GM21360 (cell line): ENCODE data around the gene PGD.
"Not testable (repeated sequence)": the region's sequence is repeated elsewhere in the genome, so short reads cannot be mapped to it uniquely, and the experiment has no call there.

ENCODE experiments used
- ATAC-seq: cut with Tn5 transposase; IDR thresholded peaks from one replicate; pipeline ENCODE4 v1.9.1; 2021; ENCODE audit warnings: mild to moderate bottlenecking, moderate library complexity; ENCODE audit not compliant: unreplicated experiment

Gene PGD

GRCh38 chr1:10398734-10399443 lies at the start of gene PGD:
TSS of gene PGD (plus strand) at chr1:10399064. CDS start at chr1:10399118, 54 bp downstream.
- peak; percentile 92 for ATAC-seq

GRCh38 chr1:10353282-10353681 lies 45.6 kb upstream of the PGD start:
- no peak for ATAC-seq

DNA sequence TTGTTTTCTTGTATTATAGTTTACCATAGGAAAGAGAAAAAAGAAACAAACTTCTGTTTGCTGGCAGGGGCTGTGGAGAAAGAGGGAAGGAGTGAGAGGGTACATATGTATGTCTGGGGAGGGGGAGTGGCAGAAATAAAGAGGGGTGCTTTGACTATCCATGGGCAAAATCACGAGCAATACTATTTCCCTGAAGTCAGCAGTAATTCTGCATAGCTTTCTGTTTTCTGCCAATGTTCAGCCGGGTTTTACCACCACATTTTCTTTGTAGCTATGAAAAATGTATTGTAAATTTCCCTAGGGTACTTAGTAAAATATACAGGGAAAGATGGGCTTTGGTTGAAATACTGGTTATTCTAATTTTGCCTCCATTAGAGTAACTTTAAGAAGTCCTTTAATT lies 45.2 kb upstream of the PGD start:
- ATAC-seq: no peak

DNA sequence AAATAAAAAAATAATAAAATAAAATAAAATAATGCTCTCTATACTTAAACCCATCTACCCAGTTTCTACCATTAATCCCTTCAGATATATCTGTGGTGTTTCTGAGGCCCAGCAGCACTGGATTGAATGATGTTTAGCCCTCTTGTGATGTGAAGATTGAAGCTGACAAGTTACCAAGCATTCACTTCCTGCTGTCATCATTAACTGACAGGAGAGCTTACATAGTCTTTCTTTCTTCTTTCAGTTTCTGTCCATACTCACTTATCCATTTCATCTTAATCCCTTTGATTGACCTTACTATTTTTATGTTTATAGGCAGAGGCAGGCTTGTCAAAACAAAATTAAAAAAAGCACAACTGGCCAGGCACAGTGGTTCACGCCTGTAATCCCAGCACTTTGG lies 38.8 kb upstream of the PGD start:
- ATAC-seq: no peak

DNA sequence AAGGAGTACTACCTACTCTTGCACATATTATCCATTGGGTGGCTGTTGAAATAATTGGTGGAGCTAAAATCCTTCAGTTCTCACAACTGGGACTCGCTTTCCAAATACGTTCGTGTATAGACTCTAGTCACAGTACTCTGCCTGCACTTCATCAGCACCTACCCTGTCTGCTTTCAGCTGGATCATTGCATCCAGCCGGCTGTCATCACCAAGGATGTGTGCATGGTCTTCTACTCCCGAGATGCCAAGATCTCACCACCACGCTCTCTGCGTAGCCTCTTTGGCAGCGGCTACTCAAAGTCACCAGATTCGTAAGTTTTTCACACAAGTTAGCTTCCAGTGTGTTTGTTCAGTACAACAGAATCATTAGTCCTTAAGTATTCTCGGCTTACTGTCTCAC lies 37.3 kb upstream of the PGD start:
- ATAC-seq: no peak

- no peak for ATAC-seq
Observed at GRCh38 chr1:10368194-10368593, 30.7 kb upstream of the PGD start.

DNA sequence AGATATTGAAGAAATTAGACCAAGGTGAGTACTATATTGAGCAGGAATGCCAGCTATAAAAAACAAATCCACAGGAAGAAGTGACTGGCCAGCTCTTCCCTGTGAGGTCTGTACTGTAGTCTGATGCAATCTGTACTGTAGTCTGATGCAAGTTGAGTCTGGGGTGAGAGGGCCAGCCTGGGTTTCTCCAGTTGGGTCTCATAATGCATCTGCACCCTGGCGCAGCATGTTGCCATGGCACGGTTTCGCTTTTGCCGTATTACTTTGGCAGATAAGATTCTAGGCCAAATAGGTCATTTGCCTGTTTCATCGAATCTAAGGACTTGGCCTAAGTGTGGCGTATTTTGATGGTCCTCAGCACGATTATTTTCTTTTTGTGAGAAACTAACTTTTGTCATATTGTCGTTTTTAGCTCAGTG lies 24.4 kb upstream of the PGD start:
- ATAC-seq: no peak

- not testable (repeated sequence) for ATAC-seq
Observed at GRCh38 chr1:10377365-10378029, 21.4 kb upstream of the PGD start.

DNA sequence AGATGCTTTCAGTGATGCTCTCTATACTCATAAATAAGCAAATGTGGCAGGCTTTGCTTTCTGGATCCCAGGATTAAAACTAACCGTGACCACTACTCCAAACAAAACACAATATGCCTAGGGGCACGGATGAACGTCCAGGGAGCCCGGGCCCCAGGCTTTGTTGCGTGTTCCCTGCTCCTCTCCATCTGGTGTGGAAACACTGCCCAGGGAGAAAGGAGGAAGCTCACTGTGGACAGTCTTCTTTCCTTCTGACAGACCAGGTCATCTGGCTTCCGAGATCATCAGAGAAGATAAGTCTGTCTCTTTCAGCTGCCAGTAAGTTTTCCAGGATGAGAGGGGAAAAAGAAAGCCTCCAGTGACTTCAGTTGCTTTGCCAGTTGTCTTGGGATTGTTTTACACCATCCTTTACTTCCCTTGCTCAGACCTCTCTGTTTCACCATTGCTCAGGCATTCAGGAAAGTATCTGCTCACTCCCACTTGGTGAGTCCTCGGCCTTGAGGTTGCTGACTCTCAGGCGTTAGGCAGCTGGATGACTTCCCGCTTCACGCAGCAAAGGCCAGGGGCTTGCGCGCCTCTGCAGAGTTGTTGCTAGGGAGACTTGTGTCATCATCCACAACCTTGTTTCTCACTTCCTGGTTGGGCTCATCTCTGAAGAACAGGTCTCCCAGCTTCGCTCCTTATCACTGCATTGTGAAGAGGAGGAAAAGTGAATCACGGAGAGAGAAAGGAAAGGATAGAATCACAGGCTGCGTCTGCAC lies 20.6 kb upstream of the PGD start:
- ATAC-seq: no peak

DNA sequence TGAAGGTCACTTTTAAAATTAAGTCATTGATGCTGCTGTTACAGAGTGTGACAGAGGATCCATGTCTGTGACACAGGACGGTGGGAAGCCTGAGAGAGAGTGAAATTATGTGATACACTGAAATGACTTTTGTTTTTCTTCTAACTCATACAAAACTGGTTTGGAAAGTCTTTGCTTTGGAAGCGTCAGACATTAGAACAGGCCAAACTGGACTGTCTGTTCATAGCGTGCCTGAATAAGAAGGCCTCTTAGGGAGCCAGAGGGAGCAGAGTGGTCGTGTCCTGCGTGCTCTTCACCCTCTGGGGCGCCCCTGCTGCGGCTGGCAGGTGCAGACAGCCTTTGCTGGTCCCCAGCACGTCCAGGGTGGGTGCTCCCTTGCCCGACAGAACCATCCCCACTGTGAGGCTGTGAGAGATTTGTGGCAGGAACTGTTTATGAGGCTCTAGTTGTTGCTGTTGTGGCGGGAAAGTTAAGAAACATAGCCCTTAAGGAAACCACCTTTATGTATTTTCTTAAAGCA lies 19.7 kb upstream of the PGD start:
- no peak for ATAC-seq

DNA sequence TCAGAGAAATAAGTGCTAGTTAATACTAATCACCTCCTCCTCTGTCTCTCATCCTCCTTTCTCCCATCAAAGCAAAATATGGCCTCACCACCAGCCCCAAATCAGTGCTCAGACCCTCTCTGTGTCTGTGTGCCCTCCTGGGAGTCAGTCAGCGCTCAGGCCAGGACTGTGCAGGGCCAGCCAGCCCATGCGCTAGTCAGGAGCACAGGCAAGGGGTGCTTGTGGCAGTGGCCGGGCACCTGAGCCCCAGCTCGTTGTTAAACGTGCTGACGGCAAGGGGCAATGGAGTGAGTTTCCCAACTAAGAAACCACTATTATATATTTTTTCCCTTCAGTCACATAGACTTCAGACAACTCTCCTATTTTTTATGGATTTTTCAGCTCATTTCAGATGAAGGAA lies 19.2 kb upstream of the PGD start:
- no peak for ATAC-seq

GRCh38 chr1:10380594-10381275 lies 18.1 kb upstream of the PGD start:
- ATAC-seq: no peak

DNA sequence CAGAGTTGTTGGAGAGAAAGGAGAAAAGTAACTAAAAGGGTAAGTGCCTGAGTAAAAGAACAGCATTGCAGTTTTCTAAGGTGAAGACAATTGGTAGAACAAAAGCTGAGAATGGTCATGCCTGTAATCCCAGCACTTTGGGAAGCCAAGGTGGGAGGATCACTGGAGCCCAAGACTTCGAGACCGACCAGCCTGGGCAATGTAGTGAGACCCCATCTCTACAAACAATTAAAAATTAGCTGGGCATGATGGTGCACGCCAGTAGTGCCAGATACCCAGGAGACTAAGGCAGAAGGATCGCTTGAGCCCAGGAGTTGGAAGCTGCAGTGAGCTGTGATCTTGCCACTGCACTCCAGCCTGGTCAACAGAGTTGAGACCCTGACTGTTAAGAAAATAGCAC lies 15.2 kb upstream of the PGD start:
- ATAC-seq: no peak

DNA sequence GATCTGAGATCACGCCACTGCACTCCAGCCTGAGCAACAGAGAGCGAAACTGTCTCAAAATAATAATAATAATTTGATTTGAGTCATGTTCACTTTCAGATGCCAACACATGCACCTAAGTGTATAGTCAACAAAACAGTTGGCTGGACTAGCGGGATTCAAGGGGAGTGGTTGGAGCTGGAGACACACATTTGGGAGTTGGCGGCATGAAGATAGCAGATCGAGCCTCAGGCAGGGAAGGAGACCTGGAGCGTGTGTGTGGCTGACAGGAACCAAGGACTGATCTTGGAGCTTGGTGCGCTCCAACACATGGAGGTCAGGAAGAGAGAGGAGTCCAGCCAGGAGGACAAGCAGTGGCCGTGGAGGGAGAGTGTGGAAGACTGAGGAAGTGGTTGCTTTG lies 14.6 kb upstream of the PGD start:
- no peak for ATAC-seq

- no peak for ATAC-seq
Observed at GRCh38 chr1:10386761-10387676, 11.8 kb upstream of the PGD start.

- no peak for ATAC-seq
Observed at GRCh38 chr1:10387677-10388386, 11.0 kb upstream of the PGD start.

DNA sequence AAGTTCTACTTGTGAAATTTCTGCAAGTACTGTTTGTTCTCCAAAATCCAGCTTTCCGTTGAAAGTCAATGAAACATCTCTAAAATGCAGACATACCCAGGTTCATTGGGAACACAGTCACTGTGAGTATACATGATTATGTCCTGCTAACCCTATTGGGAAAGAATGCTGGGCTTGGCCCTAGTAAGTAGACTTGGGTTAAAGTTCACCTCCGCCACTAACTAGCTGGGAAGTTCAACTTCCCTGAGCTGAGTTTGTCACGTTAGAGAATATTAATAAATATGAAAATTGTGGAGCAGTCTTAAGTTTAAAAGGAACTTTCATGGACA lies 10.5 kb upstream of the PGD start:
- no peak for ATAC-seq

- no peak for ATAC-seq
Observed at GRCh38 chr1:10389271-10389973, 9.4 kb upstream of the PGD start.

GRCh38 chr1:10396870-10397269 lies 2.0 kb upstream of the PGD start:
- ATAC-seq: no peak
